H9 (cell line): ENCODE data around the gene UBE2N. TPM values are rescaled to one million over a fixed set of nuclear protein-coding genes. Genes with fewer than 3 reads are reported as not detected.

Experiments
- DNase-seq: peaks from one replicate; pipeline ENCODE4 v3.0.0-alpha.2; 2017
- H2AFZ ChIP-seq: one replicate; pipeline ENCODE4 v1.6.1; 2013; ENCODE audit warnings: mild to moderate bottlenecking, low read length, control low read depth, moderate library complexity
- H2AK5ac ChIP-seq: 2 replicates; pipeline ENCODE4 v1.6.1; 2013; ENCODE audit warnings: low read length, control low read depth, mixed read lengths; ENCODE audit not compliant: insufficient read length
- H2BK120ac ChIP-seq: one replicate; pipeline ENCODE4 v1.6.1; 2013; ENCODE audit warnings: low read depth, mild to moderate bottlenecking, low read length, control low read depth, inconsistent platforms; ENCODE audit not compliant: poor library complexity, severe bottlenecking
- H2BK12ac ChIP-seq: 2 replicates; pipeline ENCODE4 v1.6.1; 2013; ENCODE audit warnings: low read length, control low read depth, mixed read lengths, low read depth; ENCODE audit not compliant: insufficient read length
- H2BK15ac ChIP-seq: 2 replicates; pipeline ENCODE4 v1.6.1; 2013; ENCODE audit warnings: low read depth, low read length, control low read depth
- H2BK20ac ChIP-seq: one replicate; pipeline ENCODE4 v1.6.1; 2013; ENCODE audit warnings: low read depth, mild to moderate bottlenecking, low read length, control low read depth, inconsistent platforms; ENCODE audit not compliant: poor library complexity, severe bottlenecking
- H2BK5ac ChIP-seq: 2 replicates; pipeline ENCODE4 v1.6.1; 2013; ENCODE audit warnings: low read length, control low read depth, mixed read lengths; ENCODE audit not compliant: insufficient read length
- H3K14ac ChIP-seq: 2 replicates; pipeline ENCODE4 v1.6.1; 2013; ENCODE audit warnings: low read length, control low read depth; ENCODE audit not compliant: insufficient read depth
- H3K18ac ChIP-seq: 2 replicates; pipeline ENCODE4 v1.6.1; 2013; ENCODE audit warnings: low read depth, mild to moderate bottlenecking, mixed read lengths, low read length, control low read depth; ENCODE audit not compliant: insufficient read length
- H3K23ac ChIP-seq: 2 replicates; pipeline ENCODE4 v1.6.1; 2013; ENCODE audit warnings: low read length, control low read depth, mixed read lengths, low read depth; ENCODE audit not compliant: insufficient read length
- H3K23me2 ChIP-seq: 2 replicates; pipeline ENCODE4 v1.6.1; 2013; ENCODE audit warnings: low read depth, mild to moderate bottlenecking, mixed read lengths, low read length, control low read depth; ENCODE audit not compliant: insufficient read length, poor library complexity, severe bottlenecking
- H3K27ac ChIP-seq: 2 replicates; pipeline ENCODE4 v1.5.1; 2013; ENCODE audit warnings: low read length, control low read depth, mixed read lengths, low read depth; ENCODE audit not compliant: insufficient read length
- H3K27me3 ChIP-seq: 2 replicates; pipeline ENCODE4 v1.6.1; 2013; ENCODE audit warnings: low read length, control low read depth, inconsistent platforms; ENCODE audit not compliant: insufficient read depth
- H3K4ac ChIP-seq: 2 replicates; pipeline ENCODE4 v1.6.1; 2013; ENCODE audit warnings: low read depth, mild to moderate bottlenecking, control low read depth, inconsistent platforms, low read length, moderate library complexity
- H3K4me1 ChIP-seq: 2 replicates; pipeline ENCODE4 v1.6.1; 2013; ENCODE audit warnings: low read length, control low read depth, inconsistent platforms; ENCODE audit not compliant: insufficient read depth
- H3K4me2 ChIP-seq: 2 replicates; pipeline ENCODE4 v1.6.1; 2013; ENCODE audit warnings: low read length, control low read depth, mixed read lengths; ENCODE audit not compliant: insufficient read length, insufficient read depth
- H3K56ac ChIP-seq: 2 replicates; pipeline ENCODE4 v1.6.1; 2013; ENCODE audit warnings: low read depth, mild to moderate bottlenecking, mixed read lengths, low read length, control low read depth; ENCODE audit not compliant: insufficient read length
- H3K79me1 ChIP-seq: 2 replicates; pipeline ENCODE4 v1.6.1; 2013; ENCODE audit warnings: low read depth, mild to moderate bottlenecking, moderate library complexity, low read length, control low read depth, inconsistent platforms; ENCODE audit not compliant: insufficient read depth, poor library complexity, severe bottlenecking
- H3K79me2 ChIP-seq: 2 replicates; pipeline ENCODE4 v1.6.1; 2013; ENCODE audit warnings: low read length, control low read depth, inconsistent platforms; ENCODE audit not compliant: insufficient read depth
- H3K9ac ChIP-seq: 2 replicates; pipeline ENCODE4 v1.6.1; 2013; ENCODE audit warnings: low read length, control low read depth, mixed read lengths; ENCODE audit not compliant: insufficient read length; ENCODE audit errors: extremely low read depth
- H3K9me3 ChIP-seq: one replicate; pipeline ENCODE4 v1.6.1; 2013; ENCODE audit warnings: low read depth, low read length, inconsistent platforms; ENCODE audit not compliant: control insufficient read depth
- H3T11ph ChIP-seq: one replicate; pipeline ENCODE4 v1.6.1; 2013; ENCODE audit warnings: mild to moderate bottlenecking, low read length, control low read depth, inconsistent platforms
- H4K20me1 ChIP-seq: one replicate; pipeline ENCODE4 v1.6.1; 2013; ENCODE audit not compliant: control insufficient read depth, insufficient read length, insufficient read depth
- H4K5ac ChIP-seq: 2 replicates; pipeline ENCODE4 v1.6.1; 2013; ENCODE audit warnings: low read depth, mild to moderate bottlenecking, mixed read lengths, low read length, control low read depth; ENCODE audit not compliant: insufficient read length
- H4K8ac ChIP-seq: replicated peaks from 2 replicates; pipeline ENCODE4 v1.6.1; 2013; ENCODE audit warnings: low read length, control low read depth, mixed read lengths, low read depth; ENCODE audit not compliant: insufficient read length
- H4K91ac ChIP-seq: 2 replicates; pipeline ENCODE4 v1.6.1; 2013; ENCODE audit warnings: low read depth, mild to moderate bottlenecking, moderate library complexity, mixed read lengths, low read length, control low read depth; ENCODE audit not compliant: insufficient read length
- H3K27ac Mint-ChIP-seq, 3 experiments: 2 replicates in 2 of 3; 3 replicates in 1 of 3; pipeline ENCODE4 v1.8.0; 2020 to 2021; ENCODE audit warnings: mixed read lengths in 3 of 3, mild to moderate bottlenecking in 1 of 3, moderate library complexity in 1 of 3
- H3K27me3 Mint-ChIP-seq: 2 replicates; pipeline ENCODE4 v1.8.0; 2021; ENCODE audit warnings: low read depth, mild to moderate bottlenecking, moderate library complexity, mixed read lengths
- H3K36me3 Mint-ChIP-seq, 3 experiments: 2 replicates in 2 of 3; 3 replicates in 1 of 3; pipeline ENCODE4 v1.8.0; 2020 to 2021; ENCODE audit warnings: low read depth in 3 of 3, mixed read lengths in 3 of 3; ENCODE audit not compliant: insufficient read depth in 1 of 3
- H3K4me1 Mint-ChIP-seq, 2 experiments: 2 replicates each; pipeline ENCODE4 v1.8.0; 2020; ENCODE audit warnings: mixed read lengths in 2 of 2
- H3K4me3 Mint-ChIP-seq, 2 experiments: 2 replicates in 1 of 2; 3 replicates in 1 of 2; pipeline ENCODE4 v1.8.0; 2020 to 2021; ENCODE audit warnings: mild to moderate bottlenecking in 2 of 2, mixed read lengths in 2 of 2, moderate library complexity in 1 of 2
- H3K9me3 Mint-ChIP-seq, 2 experiments: 2 replicates in 1 of 2; 3 replicates in 1 of 2; pipeline ENCODE4 v1.8.0; 2020; ENCODE audit warnings: mild to moderate bottlenecking in 2 of 2, mixed read lengths in 2 of 2, moderate library complexity in 1 of 2
- WGBS: extraction: QIAGEN DNeasy Blood & Tissue Kit; methylation state at CpG from one replicate; pipeline ENCODE4 v1.1.7; 2013; ENCODE audit warnings: missing lambda C conversion rate, low lambda C conversion rate, mixed read lengths; ENCODE audit not compliant: insufficient read length; ENCODE audit errors: extremely low coverage; 5-methylcytosine and 5-hydroxymethylcytosine counted together
- total RNA-seq: library from RNA; stranded (reverse); gene quantifications from 2 replicates; pipeline ENCODE4 v1.2.1, GENCODE V29; 2021
- TF ChIP-seq, protein P1 (sequence below): fragments of 200-600 bp; sonication (generic); conservative IDR thresholded peaks from 3 replicates; pipeline ENCODE4 v1.8.0; 2021; ENCODE audit warnings: antibody characterized with exemption, mild to moderate bottlenecking

Gene UBE2N
- total RNA-seq, 1 experiment from 2014 or later = 192 TPM

DNA sequence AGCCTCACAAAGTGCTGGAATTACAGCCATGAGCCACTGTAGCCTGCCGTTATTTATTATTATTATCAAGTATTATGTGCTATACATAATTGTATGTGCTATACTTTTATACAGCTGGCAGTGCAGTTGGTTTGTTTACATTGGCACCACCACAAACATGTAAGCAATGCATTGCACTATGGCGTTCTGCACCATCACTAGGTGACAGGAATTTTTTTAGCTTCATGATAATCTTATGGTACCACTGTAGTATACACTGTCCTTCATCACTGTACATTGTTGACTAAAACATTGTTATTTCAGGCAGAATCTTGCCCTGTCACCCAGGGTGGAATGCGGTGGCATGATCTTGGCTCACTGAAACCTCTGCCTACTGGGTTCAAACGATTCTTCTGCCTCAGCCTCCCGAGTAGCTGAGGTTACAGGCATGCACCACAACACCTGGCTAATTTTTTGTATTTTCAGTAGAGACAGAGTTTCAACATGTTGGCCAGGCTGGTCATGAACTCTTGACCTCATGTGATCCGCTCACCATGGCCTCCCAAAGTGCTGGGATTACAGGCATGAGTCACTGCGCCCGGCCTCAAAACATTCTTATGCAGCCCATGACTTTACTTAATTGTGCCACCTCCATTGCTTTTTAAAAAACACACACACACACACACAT is 42.7 kb upstream of the UBE2N start:
- Mint-ChIP-seq H3K9me3 (no peaks in the 10 kb centered on the region), H3K36me3 (peaks cover 31 to 55% (median 50%) of the 10 kb centered on the region in 3 experiments; a peak in 6 of 7 replicates), H3K27ac (no peak overlapping the region), H3K4me3 (no peak overlapping the region), H3K4me1 (no peaks in the 10 kb centered on the region), H3K27me3 (no peaks in the 10 kb centered on the region)
- Histone ChIP-seq H3K9me3 (no peaks in the 10 kb centered on the region), H3K4me2 (no peak overlapping the region), H2BK12ac (no peak overlapping the region), H4K8ac (no peak overlapping the region), H3K23me2 (no peaks in the 10 kb centered on the region), H3K9ac (no peak overlapping the region), H3T11ph (no peak overlapping the region), H2BK120ac (no peak overlapping the region), H3K27me3 (no peaks in the 10 kb centered on the region), H4K5ac (no peak overlapping the region), H3K56ac (no peak overlapping the region), H2BK15ac (no peak overlapping the region), H2AFZ (no peak overlapping the region), H3K27ac (no peak overlapping the region), H4K20me1 (no peaks in the 10 kb centered on the region), H3K18ac (no peak overlapping the region), H3K4ac (no peak overlapping the region), H3K14ac (no peak overlapping the region), H3K79me2 (no peaks in the 10 kb centered on the region), H3K79me1 (no peaks in the 10 kb centered on the region), H2BK5ac (no peak overlapping the region), H2BK20ac (no peak overlapping the region), H3K4me1 (no peaks in the 10 kb centered on the region), H4K91ac (no peak overlapping the region), H2AK5ac (no peak overlapping the region), H3K23ac (no peak overlapping the region)
- WGBS = no CpG with 5 or more reads among the region's 8 CpGs
- TF ChIP-seq, protein P1, sequence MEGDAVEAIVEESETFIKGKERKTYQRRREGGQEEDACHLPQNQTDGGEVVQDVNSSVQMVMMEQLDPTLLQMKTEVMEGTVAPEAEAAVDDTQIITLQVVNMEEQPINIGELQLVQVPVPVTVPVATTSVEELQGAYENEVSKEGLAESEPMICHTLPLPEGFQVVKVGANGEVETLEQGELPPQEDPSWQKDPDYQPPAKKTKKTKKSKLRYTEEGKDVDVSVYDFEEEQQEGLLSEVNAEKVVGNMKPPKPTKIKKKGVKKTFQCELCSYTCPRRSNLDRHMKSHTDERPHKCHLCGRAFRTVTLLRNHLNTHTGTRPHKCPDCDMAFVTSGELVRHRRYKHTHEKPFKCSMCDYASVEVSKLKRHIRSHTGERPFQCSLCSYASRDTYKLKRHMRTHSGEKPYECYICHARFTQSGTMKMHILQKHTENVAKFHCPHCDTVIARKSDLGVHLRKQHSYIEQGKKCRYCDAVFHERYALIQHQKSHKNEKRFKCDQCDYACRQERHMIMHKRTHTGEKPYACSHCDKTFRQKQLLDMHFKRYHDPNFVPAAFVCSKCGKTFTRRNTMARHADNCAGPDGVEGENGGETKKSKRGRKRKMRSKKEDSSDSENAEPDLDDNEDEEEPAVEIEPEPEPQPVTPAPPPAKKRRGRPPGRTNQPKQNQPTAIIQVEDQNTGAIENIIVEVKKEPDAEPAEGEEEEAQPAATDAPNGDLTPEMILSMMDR = no peak
- DNase-seq = no peak
